PC-9 (cell line): Measurements from ENCODE around the gene WDR20.

ENCODE experiments used
- CTCF ChIP-seq: fragments of 200-600 bp; sonication (generic); conservative IDR thresholded peaks from 2 replicates; pipeline ENCODE4 v1.6.1; 2017; ENCODE audit warnings: mixed run types, antibody characterized with exemption, mild to moderate bottlenecking, moderate library complexity
- EZH2 ChIP-seq: fragments of 200-600 bp; sonication (generic); IDR thresholded peaks from 2 replicates; pipeline ENCODE4 v1.8.0; 2017; ENCODE audit warnings: antibody characterized with exemption, low read depth

GRCh38 chr14:102230481-102231210 lies 90.9 kb downstream of the WDR20 start:
- no peak for TF ChIP-seq CTCF
- TF ChIP-seq EZH2 = no peak
